ENCODE measurements around the gene COL1A1.

The COL1A1 gene

DNA sequence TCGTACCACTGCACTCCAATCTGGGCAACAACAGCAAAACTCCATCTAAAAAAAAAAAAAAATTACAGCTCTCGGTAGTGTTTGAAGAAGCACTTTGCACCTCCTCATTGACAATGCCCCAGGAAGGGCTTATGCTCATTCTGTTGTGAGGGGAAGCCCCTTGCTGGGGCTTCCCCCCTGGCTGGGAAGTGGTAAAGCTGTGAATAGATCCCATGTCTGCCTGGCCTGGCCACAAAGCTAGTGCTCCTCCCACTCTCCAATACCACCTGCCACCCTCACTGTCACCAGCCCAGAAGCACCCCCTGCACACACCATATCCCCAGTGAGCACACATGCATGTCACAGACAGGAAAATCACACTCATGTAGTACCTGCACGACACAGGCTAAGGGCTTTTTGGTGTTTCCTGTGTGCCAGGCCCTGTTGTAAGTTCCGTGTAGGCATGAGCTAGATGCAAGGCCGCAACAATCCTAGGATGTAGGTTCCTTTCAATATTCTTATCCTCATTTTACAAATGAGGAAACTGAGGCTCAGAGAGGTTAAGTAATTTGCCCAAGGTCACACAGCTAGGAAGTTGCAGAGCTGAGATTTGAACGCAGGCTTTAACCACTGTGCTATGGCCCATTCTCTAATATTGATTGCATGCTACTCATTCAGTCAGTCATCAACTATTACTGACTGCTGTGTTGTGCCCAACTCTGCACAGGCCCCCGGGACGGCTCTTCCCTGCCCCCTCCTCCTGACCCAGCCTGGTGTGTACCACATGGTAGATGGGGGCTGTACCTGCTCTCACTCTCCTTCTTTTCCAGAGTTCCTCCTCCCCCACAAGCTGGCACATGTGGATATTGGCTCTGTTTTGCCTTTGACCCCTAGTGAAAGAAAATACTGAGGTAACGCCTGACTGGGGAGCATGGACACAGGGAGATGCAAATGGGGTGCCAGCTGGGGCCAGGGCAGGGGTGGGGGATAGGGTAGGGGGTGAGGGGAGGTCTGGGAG is 11.9 kb upstream of the COL1A1 start:
- DNase-seq, result peak; percentile 61

DNA sequence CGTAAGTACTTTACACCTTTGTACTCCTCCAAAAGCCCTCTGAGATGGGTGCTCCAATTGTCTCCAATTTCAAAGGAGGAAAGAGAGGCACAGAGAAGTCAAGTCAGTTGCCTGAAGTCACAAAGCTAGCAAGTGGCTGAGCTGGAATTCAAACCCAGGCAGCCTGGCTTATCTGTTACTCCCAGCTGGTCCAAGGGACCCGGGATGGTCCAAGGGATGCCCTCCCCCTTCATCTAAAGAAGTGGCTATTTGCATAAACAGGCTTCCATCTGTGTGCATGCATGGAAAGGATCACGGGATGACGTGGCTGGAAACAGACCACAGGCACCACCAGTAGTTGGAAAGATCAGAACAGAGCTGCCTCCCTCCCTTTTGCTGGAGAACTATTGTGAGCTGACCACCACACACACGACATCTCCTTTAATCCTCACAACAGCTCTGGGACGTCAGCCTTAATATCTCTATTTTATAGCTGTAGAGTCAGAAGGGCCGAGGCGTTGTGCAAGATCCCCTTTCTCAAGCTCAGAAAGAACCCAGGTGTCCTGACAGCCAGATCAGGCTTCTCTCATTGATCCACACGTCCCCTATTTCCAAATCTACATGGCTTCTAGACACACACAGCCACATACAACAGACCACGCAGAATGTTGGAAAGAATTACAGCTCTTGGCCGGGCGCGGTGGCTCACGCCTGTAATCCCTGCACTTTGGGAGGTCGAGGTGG is 10.9 kb upstream of the COL1A1 start:
- DNase-seq, result no peak

DNA sequence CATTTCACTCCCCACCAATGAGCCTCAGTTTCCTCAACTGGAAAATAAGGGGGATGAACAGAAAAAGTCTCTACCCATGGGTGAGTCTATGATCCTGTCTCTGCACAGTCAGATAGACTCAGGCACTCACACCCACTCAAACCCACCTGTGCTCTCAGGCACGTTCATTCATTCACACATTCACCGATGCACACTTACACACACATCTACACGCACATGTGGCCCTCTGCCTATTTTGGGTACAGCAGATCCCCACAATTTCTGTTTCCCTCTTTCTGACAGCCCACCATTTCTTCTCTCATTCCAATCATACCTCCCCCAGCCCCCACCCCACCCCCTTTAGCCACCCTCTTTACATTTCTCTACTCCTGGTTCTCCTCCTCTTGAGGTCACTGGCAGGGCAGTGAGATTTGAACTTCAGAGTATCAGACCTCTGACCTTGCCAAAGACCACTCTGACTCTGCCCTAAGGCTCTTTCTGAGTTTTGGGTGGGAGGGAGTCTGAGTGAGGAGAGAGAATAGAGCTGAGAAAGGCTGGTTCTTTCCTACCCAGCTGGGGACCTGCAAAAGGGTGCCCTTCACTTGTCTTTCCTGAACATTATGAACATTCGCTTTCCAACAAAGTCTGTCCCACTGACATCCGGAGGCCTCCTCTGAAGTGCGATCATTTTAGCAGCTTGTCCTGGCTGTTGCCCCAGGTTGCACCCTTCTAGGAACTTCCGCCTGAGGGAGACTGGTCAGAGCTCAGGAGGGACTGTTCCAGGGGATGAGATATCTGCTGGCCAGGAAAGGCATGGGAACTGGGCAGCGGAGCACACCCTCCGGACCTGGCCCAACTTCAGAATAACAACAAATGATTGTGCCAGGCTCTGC is 10.1 kb upstream of the COL1A1 start:
- no peak for DNase-seq

DNA sequence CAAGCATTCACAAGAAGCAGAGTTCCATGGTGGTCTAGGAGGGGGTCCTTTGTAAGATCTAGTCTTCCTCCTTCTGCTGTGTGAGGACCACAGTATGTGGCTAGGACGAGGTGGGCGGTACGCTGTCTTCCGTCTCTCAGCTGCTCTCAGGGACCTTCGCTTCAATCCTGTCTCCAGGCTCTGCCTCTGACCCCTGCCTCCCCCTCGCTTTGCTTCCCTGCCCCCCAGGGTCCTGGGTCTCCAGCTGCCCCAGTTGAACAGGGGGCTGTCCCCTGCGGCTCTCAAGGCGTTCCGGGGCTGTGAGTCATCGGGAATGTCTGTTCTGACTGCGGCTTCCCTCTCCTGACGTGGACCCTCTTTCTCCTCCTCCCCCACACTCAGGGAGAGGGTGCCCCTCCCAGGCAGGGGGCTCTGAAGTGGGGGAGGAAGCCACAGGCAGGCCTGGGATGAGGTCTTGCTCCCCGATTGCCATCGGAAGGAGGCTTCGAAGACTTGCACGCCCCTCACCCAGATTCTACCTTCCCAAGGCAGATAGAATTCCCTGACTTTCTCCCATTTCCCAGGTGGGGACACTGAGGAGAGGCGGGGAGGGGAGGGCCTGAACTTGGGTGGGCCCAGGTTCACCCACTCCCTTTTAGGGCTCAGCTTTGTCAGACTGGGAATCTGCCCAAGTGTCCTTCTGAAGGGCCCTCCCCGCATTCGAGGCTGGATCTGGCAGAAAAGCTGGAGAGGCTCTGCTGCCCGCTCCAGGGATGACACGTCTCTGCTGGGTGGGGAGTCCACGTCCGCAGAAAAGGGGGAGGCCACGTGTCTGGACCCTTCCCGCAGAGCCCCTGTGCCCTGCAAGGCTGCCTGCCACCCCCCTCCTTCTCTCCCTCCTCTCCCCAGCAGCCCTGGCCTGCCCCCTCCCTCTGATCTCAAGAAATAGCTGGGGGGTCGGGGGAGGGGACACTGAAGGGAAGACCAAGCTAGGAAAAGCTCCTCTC is 9.1 kb upstream of the COL1A1 start:
- peak; percentile 50 for DNase-seq

DNA sequence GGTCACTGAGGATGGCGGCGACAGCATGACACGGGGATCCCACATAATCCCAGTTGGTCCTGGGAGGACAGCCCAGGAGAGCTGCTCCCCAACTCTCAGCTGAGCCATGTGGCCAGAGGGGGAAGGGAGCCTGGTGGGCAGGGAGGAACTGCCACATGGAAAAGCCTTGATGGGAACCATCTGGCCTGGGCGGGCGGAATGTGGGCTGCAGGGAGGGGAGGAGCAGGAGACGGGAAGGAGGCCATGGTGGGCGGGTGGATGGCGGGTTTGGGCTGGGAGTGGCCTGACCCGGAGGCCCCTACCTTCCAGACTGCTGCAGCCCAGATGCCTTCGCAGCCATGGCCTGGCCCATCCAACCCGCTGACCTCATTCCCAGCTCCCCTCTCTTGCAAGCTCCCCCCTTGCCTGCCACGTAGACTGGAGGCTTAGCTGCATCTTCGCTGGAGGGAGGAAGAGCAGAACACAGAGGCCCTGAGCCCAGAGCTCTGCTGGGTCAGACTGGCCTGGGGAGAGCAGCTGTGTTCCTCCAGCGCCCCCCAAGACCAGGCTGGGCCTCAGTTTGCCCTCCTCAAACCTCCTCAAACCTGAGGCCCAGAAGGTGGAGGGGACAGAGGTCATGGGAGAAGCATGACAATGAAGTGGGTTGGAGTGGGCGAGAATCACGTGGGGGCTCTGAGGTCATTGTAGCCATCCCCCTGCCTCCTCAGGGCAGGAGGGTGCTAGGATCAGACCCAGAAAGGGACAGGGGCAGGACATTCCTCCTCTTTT is 8.2 kb upstream of the COL1A1 start:
- DNase-seq, result no peak

DNA sequence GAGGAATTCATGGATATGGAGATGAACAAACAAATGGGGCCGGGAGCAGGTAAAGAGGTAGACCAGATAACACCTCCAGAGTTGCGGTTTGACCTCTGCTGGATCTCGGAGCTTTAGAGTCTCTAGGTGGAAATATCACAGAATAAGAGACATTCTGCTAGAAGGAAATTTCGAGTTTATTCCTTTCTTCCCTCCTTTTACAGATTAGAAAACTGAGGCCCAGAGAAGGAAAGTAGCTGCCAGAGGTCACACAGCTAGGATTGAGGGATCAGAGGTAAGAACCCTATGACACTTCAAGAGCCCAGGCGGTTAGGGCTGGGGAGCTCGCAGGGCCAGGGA is 7.7 kb upstream of the COL1A1 start:
- DNase-seq, result no peak

DNA sequence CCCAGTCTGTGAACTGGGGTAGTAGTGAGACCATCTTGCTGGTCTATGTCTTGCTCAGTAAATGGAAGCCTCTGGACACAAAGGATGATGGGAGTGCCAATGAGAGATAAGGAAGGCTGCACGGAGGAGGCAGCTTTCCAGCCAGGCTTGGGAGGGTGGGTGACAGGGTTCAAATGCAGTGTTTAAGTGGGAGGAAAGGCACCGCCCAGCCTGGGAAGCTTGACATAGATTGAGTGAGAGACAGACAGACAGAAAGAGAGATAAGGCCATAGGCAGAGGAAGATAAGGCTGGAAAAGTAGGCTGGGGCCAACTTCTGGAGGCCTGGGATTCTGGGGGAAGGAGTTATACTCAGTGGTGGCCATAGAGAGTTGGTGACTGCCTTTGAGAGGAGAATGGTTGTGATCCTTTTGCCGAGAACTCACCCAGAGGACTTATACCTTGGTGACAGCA is 7.2 kb upstream of the COL1A1 start:
- DNase-seq, result no peak

DNA sequence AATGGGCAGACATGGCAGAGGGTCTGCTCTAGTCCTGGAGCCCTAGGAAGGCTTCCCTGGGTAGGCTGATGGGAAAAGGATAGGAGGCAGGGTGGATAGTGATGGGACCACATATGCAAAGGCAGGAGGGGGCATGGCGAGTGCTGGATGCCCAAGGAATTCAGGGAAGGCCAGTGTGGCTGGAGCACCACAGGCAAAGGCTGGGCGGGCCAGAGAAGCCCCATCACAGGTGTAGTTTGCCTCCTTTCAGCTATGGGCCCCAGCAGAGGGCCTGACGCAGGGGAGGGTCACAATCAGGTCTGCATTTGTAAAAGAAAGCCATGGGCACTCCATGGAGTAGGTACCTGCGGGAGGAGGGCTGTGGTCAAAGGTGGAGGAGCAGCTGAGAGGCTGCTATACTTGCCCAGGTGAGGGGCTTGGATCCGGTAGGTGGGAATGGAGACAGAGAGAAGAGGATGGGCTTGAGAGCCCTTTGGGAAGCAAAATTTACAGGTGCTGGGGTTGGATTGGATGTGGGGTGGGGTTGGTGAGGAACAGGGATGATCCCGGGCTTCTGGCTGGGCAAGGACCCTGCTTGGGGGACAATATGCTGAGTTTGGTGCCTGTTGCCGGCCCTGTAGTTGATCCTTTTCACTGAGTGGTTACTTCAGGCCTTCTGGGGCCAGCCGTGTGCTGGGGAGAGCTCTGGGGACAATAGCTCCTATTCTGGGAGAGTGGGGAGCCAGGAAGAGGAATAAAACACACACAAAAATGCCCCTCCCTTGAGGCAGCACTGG is 6.5 kb upstream of the COL1A1 start:
- DNase-seq, result no peak

DNA sequence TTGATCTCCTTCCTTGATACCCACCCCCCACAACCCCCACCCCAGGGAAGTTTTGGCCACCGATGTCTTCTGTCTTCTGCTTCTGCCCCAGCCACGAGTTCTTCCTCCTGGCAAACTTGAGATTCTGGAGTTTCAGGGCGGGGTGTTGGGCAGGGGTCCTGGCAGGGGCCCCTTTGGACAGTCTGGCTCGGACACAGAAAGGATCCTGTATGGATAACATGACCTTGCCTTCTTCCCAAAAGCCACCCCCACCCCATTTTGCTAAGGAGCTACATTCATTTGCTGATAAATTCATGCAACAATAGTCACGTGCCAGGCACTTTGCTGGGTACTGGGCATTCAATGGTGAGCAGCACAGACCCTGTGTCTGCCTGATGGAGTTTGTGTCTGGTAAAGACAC is 5.9 kb upstream of the COL1A1 start:
- DNase-seq, result no peak

DNA sequence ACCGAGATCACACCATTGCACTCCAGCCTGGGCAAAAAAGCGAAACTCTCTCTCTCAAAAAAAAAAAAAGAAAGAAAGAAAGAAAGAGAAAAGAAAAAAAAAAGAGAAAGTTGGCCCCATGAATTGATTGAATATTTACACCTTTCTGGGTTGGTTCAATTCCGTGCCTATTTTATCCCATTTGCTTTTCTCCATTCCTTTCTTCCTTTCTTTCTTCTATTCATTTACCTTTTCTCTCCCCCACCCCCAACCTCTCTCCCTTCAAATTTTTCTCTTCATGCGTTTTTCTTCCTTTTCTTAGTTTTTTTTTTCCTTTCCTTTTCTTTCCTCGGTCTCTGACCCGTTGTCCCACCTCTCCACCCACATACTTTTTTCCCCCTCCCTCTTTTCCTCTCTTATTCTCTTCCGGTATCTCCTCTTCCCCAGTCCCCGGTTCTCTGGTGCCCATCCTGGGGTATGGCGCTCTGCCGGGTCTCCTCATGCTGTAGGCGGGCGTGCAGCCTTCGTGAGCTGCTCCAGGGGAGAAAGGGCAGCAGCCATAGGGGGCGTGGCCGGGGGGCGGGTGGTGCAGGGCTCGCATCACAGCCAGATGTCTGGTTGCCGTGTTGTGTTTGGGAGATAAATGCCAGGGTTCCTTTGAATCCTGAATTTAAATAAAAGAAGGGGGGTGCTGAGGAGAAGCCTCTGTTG is 5.3 kb upstream of the COL1A1 start:
- no peak for DNase-seq

DNA sequence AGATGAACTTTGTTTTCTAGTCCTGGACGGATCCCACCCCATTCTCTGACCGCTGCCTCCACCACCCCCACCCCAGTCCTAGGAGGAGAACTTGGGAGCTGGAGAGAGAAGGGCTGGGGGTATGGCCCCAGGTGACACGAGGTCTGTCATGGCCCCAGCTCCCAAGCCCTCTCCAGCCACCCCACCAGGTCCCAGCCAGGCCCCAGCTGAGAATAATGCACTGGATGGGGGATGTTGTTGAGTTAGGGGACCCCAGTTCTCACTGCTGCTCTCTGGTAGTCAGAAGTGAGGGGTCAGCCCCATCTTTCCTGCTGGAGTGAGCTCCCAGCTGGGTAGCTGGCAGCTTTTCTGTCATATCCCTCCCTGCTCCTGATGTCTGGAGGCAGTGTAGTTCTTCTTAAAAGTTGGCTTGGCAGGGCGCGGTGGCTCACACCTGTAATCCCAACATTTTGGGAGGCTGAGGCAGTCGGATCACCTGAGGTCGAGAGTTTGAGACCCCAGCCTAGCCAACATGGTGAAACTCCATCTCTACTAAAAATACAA is 4.6 kb upstream of the COL1A1 start:
- no peak for DNase-seq

DNA sequence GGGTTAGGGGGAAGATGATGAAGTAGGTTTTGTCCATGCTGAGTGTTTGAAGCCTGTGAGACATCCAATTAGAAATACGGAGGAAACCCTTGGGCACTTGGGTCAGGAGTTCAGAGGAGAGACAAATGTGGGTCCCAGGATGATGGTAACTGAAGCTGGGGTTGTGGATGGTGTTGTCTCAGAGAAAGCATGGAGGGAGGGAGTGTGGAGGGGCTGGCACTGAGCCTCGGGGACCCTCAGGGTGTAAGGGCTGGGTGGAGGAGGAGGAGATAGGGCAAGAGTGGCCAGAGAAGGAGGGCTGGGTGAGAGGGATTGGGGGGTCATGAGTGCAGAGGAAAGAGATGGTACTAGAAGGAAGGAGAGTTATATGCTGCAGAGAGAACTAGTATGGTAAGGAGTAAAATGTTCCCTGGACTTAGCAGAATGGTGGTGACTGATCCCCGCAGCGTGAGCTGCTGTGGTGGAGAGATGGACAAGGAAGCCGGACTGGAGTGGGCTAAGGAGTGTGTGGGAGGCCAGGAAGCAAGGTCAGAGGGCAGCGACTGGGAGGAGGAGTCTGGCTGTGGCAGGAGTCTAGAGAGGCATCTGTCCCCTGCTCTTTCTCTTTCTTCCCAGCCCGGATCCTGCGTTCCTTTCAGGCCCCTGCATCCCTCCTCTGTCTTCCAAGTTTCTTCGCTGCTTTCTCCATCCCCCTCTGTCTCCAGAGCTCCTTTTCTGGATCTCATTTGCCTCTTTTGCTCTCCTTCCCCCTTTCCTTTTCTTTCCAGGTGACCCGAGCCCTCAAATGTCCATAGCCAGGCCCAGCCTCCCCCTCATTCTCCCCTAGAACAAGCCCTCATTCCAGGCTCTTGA is 3.9 kb upstream of the COL1A1 start:
- no peak for DNase-seq

DNA sequence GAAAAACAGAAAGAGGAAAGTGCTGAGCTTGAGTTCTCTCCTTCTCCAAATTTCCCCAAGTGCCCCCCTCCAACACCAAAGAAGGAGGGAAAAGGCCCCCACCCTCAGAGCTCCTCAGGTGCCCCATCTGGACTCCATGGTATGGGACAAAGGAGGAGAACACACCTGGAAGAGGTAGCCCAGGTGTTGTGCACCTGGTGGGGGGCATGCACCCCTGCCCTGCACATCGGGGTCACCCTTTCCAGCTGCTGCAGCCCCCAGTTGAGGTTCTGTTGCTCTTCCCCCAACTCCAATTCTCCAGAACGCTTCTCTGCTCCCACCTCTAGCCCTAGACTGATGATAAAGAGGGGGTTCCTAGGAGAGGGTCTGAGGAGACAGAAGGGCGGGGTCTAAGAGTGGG is 3.0 kb upstream of the COL1A1 start:
- DNase-seq, result no peak

DNA sequence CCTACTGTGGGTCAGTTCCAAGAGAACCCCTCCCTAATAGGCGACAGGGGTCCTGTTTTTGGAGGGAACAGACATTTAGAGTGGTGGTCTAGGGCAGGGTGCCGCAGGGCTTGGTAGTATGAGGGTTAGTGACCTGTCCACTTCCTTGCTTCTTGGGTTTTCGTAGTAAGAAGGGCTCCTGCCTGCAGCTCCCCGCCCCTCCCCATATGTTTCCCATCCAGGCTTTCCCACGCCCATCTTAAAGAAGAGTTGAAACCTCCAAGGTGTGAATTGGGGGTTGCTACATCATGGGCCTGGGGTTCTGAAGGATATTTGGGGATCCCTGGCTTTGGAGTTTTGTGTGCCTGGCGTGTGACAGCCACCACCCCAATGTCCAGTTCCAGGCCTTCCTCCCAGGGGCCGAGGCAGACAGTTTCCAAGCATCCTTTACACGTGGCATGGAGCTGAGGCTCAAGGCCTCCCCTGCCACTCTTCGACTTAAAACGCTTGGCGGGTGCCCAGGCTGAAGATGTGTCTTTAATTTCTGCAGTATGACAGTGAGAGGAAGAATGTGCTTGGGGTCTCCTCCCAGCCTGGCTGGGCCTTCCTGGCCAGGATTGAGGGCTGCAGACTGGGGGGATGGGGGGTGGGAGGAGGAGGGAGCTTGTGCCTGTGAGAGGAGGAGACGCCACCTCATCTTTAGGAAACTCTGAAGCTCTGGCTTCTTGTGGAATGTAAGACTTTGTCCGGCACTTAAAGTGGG is 2.3 kb upstream of the COL1A1 start:
- DNase-seq, result no peak

DNA sequence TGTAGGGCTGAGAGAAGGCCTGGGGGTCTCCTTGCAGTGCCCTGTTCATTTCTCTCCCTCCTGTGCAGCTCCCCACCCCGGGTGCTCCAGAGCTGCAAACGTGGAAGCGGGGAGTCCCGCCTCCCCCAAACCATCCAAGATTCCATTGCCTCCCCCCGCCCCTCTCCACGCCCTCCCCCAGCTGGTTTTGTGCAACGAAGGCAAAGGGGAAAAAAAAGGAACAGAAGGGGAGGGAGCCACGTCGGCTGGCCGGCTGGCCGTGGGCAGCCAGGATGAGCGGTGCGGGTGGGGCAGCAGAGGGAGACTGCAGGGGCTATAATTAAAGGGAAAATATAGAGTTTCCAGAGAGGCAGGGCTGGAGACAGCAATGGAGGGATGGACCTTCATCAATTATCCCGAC is 1.7 kb upstream of the COL1A1 start:
- no peak for DNase-seq

DNA sequence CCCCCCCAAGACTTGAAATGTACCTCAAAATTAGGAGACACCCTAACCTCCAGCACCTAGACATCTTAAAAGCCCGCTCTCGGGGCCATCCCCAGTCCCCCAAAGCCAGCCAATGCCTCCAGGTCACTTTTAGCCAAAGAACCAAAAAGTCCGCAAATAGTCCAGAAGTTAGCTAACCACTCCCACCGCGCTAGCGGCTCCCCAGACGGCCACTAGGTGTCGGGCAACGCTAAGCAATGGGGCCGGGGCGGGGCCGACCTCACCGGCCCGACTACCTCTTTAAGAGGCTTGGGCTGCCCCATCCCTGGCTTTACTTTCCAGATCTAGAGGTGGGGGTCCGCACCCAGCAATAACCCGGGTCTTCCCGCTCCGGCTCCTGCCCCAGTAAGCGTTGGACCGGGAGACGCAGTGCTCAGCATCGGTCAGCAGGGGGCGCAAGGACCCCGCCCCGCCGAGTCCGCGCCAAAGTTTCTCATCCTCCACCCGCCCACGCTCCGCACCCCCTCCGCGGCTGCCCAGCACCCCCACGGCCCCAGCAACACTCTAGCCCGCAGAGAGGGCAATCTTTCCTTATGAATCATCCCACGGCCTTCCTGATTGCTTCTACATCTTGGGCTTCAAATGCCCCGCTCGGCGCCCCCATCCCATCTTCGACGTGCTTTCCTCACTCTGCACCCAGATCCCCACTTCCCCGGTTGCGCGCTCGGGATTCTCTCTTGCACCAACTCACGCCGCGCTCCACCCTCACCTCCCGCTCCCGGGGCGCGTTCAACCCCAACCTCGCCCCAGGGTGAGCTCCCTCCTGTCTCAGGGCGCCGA is 765 bp downstream of the COL1A1 start:
- DNase-seq, result peak; percentile 89

Measured in activated CD8-positive, alpha-beta memory T cell treated with anti-CD3 and anti-CD28 coated beads, Interleukin-2, amount 50 U/mL, for 48 hours (primary cell).